HTR-8/SVneo (cell line): Measurements from ENCODE around the gene ACP1.
A peak's percentile ranks its signal among the peaks of the same experiment; 100 is the strongest.
"Not testable (repeated sequence)": the region's sequence is repeated elsewhere in the genome, so short reads cannot be mapped to it uniquely, and the experiment has no call there.

Experiments used
- DNase-seq: peaks from one replicate; pipeline ENCODE4 v3.0.0; 2011; ENCODE audit warnings: low spot score, mixed read lengths; ENCODE audit not compliant: insufficient read length
- FAIRE-seq: peaks from 2 replicates; lab custom pipeline; 2011; peaks lifted over from hg19 to GRCh38; lab: Jason Lieb, UNC

ACP1 gene

GRCh38 chr2:296354-296753 lies 31.6 kb downstream of the ACP1 start:
- DNase-seq (no peak), FAIRE-seq (no peak)

- DNase-seq (no peak), FAIRE-seq (peak; percentile 78)
Measured at GRCh38 chr2:305366-305765, 40.6 kb downstream of the ACP1 start.

GRCh38 chr2:309148-309953 lies 44.6 kb downstream of the ACP1 start:
- DNase-seq (no peak), FAIRE-seq (peak; percentile 31)

- FAIRE-seq (no peak), DNase-seq (no peak)
Measured at GRCh38 chr2:309954-310510, 45.3 kb downstream of the ACP1 start.

GRCh38 chr2:310994-311393 lies 46.2 kb downstream of the ACP1 start:
- no peak for DNase-seq
- no peak for FAIRE-seq

- DNase-seq: no peak
- no peak for FAIRE-seq
Measured at GRCh38 chr2:313991-314390, 49.2 kb downstream of the ACP1 start.

- no peak for DNase-seq
- FAIRE-seq: peak; percentile 84
Measured at GRCh38 chr2:314561-315336, 50.0 kb downstream of the ACP1 start.

GRCh38 chr2:315925-316324 lies 51.2 kb downstream of the ACP1 start:
- FAIRE-seq, DNase-seq: not testable (repeated sequence)

GRCh38 chr2:316381-316780 lies 51.6 kb downstream of the ACP1 start:
- no peak for FAIRE-seq

GRCh38 chr2:317501-318424 lies 53.0 kb downstream of the ACP1 start:
- FAIRE-seq: peak; percentile 77
- DNase-seq: peak; percentile 79

More at GRCh38 chr2:316381-316780, 51.6 kb downstream of the ACP1 start:
- DNase-seq: no peak

GRCh38 chr2:319059-319600 lies 54.4 kb downstream of the ACP1 start:
- FAIRE-seq: peak; percentile 98
- DNase-seq: no peak

GRCh38 chr2:320561-320960 lies 55.8 kb downstream of the ACP1 start:
- no peak for DNase-seq
- FAIRE-seq: no peak

- DNase-seq: no peak
- FAIRE-seq: no peak
Measured at GRCh38 chr2:322326-322725, 57.6 kb downstream of the ACP1 start.

- DNase-seq (no peak), FAIRE-seq (no peak)
Measured at GRCh38 chr2:323035-323434, 58.3 kb downstream of the ACP1 start.
